Measurements from ENCODE around the gene HDAC1. TPM values are rescaled to one million over a fixed set of nuclear protein-coding genes. Genes with fewer than 3 reads are reported as not detected.

Gene HDAC1
- total and polyA plus RNA-seq, 2 of the 8 experiments (the other 6 are each of a cell fraction or from before 2014, with no cell fraction given): 111 to 125 TPM

- Histone ChIP-seq H3K27me3 (replicated peaks in 1 of 4; ENCODE audit: control insufficient read depth in 3 of 4, extremely low read depth in 1 of 4, insufficient read depth in 3 of 4, low read length in 3 of 4) (no peaks in the 10 kb centered on the region), H3K27ac (ENCODE audit: low read depth, low read length) (no peak overlapping the region), H2BK120ac (replicated peaks; ENCODE audit: low read depth, low read length) (no peak overlapping the region), H3K36me3 (ENCODE audit: control insufficient read depth in 2 of 4, insufficient read depth in 4 of 4, low read length in 3 of 4) (peaks cover 5 to 33% (median 18%) of the 10 kb centered on the region in 4 experiments; a peak in 7 of 8 replicates), H2BK20ac (ENCODE audit: low read length) (no peak overlapping the region), H3K23me2 (ENCODE audit: low read depth, low read length) (no peaks in the 10 kb centered on the region), H4K8ac (ENCODE audit: extremely low read depth, insufficient read depth, low read length) (no peak overlapping the region), H3K4me1 (replicated peaks in 1 of 4; ENCODE audit: control insufficient read depth in 3 of 4, insufficient read depth in 4 of 4, low read length in 3 of 4) (no peaks in the 10 kb centered on the region), H3K56ac (replicated peaks; ENCODE audit: insufficient read length, low read depth, low read length) (no peak overlapping the region), H3K4me3 (ENCODE audit: extremely low read depth in 1 of 4, insufficient read depth in 2 of 4, low read depth in 3 of 4, low read length in 4 of 4) (no peak overlapping the region), H3K4me2 (ENCODE audit: insufficient read depth in 1 of 2, low read depth in 2 of 2, low read length in 2 of 2) (no peak overlapping the region), H3K9ac (replicated peaks in 1 of 4; ENCODE audit: extremely low read depth in 1 of 4, low read depth in 3 of 4, low read length in 3 of 4) (no peak overlapping the region), H3K14ac (ENCODE audit: insufficient read length) (no peak overlapping the region), H3K9me3 (ENCODE audit: insufficient read depth in 2 of 2, low read depth in 1 of 2, low read length in 1 of 2) (no peaks in the 10 kb centered on the region), H4K91ac (replicated peaks; ENCODE audit: insufficient read length, low read length) (no peak overlapping the region), H2BK12ac (ENCODE audit: low read depth, low read length) (no peak overlapping the region), H2BK15ac (ENCODE audit: low read length) (no peak overlapping the region), H3K23ac (ENCODE audit: insufficient read length) (no peak overlapping the region), H3K4ac (replicated peaks; ENCODE audit: insufficient read length, low read depth, low read length) (no peak overlapping the region), H2BK5ac (ENCODE audit: low read depth, low read length) (no peak overlapping the region), H2AK5ac (ENCODE audit: low read depth, low read length) (no peak overlapping the region), H3K18ac (ENCODE audit: extremely low read depth, low read length) (no peak overlapping the region), H3K79me1 (ENCODE audit: low read depth, low read length) (peaks cover 3% of the 10 kb centered on the region), H2AFZ (ENCODE audit: low read length) (no peak overlapping the region), H3K79me2 (ENCODE audit: control insufficient read depth in 1 of 2, insufficient read depth in 2 of 2, low read length in 2 of 2) (peaks cover 0 to 37% of the 10 kb centered on the region in 2 experiments; a peak in 2 of 4 replicates), H4K5ac (ENCODE audit: insufficient read length, low read depth, low read length) (no peak overlapping the region), H4K20me1 (replicated peaks in 1 of 2; ENCODE audit: control insufficient read depth in 1 of 2, insufficient read depth in 2 of 2, low read length in 2 of 2) (peaks cover 0 to 8% of the 10 kb centered on the region in 2 experiments)
- FAIRE-seq: no peak
- ChIA-PET CTCF (ENCODE audit: partially characterized antibody) (interaction anchor here (0.9 to 3.3 kb wide), 4 partner anchors 10 to 103 kb away, joined by 3 to 16 read pairs (median 4); partner anchors contain the start of genes CCDC28B and FAM167B), POLR2A (ENCODE audit: partially characterized antibody) (interaction anchor here (0.8 to 2.1 kb wide), 5 partner anchors 9 to 103 kb away, joined by 3 to 5 read pairs (median 4); partner anchors contain the start of genes CCDC28B and HDAC1)
- 89% methylated on average over 3 of the region's 3 CpGs; no CpG with 5 or more reads in 1 of the 2 experiments for WGBS, 2 experiments (ENCODE audit: extremely low coverage in 1 of 2, insufficient coverage in 1 of 2, insufficient read length in 1 of 2, insufficient replicate concordance in 2 of 2, low coverage in 1 of 2, low lambda C conversion rate in 2 of 2, missing lambda C conversion rate in 1 of 2)
- no peak for DNase-seq (ENCODE audit: low read depth in 1 of 2, low spot score in 2 of 2)
- TF ChIP-seq TBP (IDR thresholded peaks at IDR 0.05; ENCODE audit: low read depth, low read length) (no peak), E2F6 (IDR thresholded peaks at IDR 0.05) (no peak), CHD1 (IDR thresholded peaks at IDR 0.05; ENCODE audit: low read depth, low read length) (no peak), POLR2A (IDR thresholded peaks at IDR 0.05; ENCODE audit: control extremely low read depth in 1 of 2, low read depth in 2 of 2, low read length in 2 of 2) (no peak), CEBPB (IDR thresholded peaks at IDR 0.05; ENCODE audit: low read depth, low read length) (no peak)
Measured at GRCh38 chr1:32303358-32303757, 11.5 kb downstream of the HDAC1 start.
